HG02938 (cell line): Measurements from ENCODE around the gene HOXA4.

Experiments
- ATAC-seq: cut with Tn5 transposase; IDR thresholded peaks from one replicate; pipeline ENCODE4 v1.9.1; 2021; ENCODE audit warnings: mild to moderate bottlenecking, moderate library complexity; ENCODE audit not compliant: unreplicated experiment

HOXA4 gene

DNA sequence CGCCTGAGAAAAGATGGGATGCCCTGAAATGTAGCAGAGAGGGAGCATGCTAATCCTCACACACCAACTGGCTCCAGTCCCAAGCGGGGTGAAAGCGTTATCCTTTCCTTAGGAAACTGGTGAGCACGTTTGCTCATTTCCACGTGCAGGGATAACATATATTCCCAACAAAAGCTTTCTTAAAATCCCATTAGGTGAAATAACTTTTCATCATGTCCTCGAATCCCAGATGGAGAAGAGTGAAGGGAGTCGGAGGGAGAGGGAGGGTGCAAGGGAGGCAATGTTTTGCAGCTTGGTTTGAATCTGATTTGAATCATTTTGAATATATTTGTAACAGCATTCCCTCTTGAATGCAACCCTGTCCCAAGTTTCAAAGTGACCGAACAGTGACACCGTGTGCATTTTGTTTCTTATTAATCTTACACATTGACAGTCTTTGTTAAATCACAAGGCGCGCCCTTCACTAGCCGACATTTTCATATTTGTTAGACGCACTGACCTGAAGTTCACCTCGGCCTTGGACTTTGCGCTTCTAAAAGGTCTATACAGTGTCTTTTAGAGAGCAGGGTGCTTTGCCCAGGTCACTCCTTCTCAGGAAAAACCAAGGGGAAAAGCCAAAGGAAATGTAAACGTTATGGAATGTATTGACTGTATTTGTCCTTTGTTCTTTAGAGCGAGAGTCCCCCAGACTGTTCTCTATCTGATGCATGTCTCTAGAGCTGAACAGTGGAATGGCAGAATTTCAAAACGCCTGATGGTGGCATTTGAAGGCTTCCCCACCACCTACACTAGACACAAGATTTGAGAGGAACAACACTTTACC, 3.1 kb upstream of the HOXA4 start:
- ATAC-seq: no peak

DNA sequence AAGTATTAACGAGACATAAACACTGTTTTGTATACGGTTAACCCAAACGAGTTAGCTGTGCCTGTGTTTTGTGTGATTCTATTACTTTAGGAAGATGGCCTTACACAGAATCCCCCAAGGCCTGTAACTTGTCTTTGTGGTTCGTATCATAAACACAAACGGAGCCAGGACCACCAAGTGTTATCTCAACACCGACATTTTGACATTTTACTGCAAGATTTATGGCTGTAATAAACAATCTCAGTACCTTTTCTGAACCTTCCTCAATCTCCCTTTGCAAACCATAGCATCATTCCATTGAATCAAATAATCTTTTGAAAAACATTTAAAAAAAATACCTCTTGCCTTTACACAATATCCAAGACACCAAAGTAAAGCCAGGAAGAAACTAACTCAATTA, 2.4 kb upstream of the HOXA4 start:
- ATAC-seq: no peak

DNA sequence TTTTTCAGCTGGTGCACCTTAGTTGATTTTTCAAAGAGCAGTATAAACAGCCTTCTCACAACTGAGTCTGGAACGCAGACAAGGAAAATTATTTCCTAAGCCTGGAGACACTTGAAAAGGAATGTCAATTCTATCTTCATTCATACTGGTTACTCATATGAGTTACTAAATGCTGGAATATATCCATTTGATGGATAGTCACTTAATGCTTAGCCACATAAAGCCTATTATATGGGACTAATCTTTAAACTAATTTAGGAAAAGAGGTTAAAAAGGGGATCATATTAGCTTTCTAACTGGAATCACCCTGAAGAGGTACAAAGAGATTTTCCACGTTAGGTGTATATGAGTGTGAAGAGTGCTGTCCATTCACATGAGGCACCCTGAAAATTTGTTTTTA, 1.7 kb upstream of the HOXA4 start:
- ATAC-seq: no peak

DNA sequence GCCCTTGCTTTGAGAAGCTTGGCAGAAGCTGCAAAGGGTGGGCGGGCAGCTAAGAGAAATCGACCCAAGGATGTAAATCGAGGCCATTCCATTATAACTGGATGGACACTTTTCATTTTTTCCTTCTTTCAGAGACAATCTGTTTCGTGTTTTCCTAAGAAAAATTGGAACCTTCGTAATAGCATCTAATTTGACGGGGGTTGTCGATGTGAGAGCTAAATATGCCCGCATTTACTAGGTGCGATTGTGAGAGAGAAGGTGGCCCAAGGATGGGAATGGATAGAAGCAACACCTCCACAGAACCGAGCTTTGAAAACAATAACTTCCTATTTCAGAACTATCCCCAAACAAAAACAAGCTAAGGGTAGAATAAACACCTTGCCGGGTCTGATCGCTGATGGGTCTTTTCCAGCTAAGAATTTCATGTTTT, 848 bp upstream of the HOXA4 start:
- no peak for ATAC-seq

DNA sequence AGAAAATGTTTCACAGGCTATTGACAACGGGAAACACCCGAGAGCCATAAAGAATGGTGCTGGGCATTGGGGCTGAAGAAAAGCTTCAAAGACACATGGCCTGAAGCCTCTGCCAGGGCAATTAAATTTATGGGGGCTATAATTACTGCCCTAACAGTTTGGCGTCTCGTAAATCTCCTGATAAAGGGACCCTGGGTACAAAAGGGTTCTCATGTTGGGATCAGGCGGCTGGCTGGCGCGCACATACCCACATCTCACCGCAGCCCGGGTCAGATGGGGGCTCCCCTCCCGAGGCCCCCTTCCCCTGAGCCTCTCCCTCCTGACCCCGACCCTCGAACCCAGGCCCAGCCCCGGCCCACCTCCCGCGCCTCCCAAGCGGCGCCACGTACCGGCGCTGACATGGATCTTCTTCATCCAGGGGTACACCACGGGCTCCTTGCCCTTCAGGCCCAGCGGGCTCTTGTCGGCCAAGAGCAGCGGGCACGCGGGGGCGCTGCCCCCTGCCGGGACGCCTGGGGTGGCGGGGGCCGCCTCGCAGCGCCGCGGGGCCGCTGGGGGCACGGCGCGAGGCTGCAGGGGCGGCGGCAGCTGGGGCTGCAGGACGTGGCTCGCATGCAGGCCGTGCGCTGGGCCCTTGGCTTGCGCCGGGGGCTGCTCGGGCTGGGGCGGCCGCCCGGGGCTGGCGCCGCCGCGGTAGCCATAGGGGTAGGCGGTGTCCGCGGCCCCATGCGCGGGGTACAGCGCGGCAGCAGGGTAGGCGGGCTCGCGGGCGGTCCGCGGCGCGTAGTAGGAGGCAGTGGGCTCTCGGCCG, 623 bp downstream of the HOXA4 start:
- ATAC-seq: no peak

DNA sequence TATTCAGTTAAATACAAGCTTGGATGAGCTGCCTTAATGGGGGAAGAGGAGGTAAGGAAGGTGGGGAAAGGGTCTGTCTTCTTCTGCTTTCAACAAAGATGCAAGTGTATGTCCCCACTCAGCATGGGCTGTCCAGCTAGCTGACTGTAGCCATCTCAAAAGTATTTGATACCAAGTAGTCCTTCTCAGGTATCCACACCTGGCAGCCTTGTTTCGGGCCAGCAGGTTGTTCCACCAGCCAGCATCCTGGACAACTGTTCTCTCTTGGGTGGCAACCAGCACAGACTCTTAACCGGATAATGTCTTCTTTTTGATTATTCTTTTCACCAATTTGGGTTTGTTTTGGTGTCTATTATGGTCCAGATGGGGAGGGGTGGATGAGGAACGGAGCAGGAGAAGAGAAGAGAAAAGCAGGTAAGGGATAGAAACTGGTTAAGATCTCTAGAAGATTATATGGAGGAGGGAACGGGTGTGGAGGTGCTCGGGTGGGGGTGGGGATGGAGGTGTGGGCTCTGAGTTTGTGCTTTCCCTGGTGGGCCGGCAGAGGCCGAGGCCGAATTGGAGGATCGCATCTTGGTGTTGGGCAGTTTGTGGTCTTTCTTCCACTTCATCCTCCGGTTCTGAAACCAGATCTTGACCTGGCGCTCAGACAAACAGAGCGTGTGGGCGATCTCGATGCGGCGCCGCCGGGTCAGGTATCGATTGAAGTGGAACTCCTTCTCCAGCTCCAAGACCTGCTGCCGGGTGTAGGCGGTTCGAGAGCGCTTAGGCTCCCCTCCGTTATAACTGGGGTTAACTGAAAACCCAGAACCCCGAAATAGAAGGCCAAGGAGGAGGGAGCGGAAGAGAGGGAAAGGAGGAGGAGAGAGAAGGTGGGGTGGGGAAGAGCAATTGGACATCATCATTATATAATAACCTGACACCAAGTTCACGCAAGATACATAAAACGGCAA, 1.5 kb downstream of the HOXA4 start:
- no peak for ATAC-seq

DNA sequence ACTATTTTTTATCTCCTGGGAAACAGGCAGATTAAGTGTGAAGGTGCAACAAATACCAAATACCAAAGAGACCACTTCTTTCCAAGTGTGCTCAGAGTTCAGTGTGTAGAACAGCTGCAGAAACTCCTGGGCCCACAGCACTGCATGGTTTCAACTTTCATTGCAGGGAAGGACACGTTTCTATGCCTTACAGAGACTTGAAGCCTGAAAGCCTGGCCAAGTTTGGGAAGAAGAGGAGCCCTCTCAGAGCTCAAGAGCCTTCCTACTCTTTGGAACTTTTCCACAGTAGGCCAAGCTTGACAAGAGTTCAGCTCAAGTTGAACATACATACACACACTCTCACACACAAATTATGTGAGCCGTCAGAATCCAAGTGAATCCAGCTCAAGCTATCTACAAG, 2.5 kb downstream of the HOXA4 start:
- no peak for ATAC-seq

DNA sequence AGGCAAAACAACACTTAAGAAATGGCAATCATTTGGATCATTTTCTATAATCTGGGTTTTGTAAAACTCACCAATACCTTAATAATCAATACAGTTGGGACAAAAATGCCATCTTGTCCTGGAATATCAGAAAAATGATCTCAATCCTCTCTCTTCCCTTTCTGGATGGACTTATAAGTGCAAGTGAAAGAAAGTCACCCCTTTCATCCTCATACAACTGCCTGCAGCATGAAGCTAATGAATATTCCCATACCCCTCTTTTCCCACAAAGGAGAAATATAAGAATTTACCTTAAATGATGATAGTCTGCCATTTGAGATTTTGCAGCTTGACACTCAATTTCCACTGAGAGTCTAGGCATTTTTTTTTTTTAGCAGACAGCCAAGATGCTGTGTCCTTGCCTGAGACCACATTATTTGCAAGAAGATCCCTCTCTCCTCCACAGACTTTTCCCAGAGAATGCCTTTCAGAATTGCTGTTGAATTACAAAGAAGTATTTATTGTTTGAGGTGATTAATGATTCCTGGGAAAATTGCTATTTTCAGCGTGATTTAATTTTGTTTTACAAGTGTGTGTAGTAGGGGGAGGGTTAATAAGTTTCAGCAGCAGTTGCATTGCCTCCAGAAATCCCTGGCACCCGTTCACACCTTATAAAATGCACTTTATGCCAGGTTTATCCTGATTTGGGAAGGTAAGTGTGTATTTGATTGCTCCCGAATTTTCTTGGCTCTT, 3.8 kb downstream of the HOXA4 start:
- no peak for ATAC-seq

DNA sequence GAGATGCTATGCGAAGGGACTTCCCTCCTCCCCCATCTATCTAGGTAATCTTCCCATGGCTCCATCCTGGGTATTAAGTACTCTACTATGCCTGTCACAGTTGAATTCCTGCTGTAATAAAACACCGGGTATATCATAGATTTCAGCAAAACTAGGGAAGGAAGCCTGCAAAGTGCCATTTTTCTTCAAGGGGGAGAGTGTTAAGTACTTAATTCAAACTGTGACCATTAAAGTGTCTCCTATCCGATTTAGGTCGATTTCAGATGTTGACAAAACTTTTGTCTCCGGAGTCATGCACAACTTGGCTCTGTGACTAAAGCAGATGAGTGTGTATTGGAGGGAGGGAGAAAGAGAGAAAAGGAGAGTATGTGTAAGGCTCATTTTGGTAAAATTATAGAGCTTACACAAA, 4.6 kb downstream of the HOXA4 start:
- ATAC-seq: no peak

DNA sequence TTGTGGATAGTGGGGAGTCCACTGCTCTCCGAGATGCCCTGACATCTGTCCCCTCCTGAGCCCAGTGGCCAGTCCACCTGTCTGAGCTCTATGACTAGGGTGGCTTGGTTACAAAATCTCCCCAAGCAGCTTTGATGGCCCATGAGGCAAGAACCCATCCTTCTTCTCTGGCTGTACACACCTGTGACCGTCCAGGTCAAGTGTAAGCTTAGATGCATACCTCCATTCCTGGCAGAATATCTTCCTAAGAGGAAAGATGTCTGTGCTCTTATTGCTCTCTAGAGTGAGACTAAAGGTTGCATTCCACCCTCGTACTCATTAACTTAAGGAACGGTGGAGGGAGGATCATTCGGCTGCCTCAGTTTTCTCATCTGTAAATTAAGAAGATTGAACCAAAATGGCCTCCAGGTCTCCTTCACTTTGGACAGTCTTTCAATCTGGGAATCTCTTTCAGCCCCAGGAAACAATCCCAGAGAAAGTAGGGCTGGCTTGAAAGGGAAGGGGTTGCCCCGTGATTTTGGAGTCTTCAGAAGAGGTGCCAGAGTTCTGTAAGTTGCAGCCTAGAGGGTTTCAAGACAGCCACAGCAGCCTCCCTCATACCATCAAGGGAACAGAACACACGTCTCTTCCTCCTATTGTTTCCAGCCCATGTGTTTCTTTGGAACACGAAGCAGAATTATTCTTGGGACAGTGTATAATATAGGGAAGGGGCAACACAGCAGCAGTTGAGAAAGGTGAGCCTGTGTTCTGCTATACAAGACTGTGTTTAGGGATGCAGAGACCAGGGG, 5.5 kb downstream of the HOXA4 start:
- no peak for ATAC-seq

DNA sequence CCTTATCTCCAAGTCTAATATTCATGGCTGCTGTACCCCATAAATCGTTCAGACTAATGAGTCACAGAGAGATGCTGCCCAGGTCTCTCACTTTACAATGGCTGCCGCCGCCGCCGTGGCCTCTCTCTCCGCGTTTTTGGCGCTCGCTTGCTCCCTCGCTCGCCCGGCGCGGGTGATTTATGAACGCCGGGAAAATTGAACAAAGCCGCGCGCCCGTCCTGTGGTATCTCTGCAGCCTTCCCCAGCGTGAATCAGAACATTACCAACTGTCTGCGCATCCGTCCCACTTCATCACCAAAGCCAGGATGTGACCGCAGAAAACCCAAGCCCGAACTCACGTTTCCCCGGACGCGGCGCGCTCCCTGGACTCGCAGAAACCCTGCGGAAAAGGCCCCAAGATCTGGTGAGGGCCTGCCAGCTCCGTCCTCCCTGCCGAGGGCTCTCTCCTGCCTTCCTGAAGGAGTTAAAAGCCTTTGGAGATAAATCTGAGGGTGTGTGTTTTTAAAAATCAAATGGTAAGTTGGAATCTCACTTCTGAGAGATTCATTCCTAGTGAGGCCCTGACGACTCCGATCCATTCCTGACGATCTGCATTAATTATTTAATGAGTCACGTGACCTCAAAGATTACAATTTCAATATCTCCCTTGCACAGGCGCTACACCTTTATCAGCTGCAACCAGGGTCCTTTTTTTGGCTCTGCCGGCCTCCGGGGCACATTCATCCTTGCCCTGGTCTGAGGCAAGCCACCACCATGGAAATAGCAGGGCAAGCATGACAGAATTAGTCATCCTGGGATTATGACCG, 6.3 kb downstream of the HOXA4 start:
- ATAC-seq: no peak

DNA sequence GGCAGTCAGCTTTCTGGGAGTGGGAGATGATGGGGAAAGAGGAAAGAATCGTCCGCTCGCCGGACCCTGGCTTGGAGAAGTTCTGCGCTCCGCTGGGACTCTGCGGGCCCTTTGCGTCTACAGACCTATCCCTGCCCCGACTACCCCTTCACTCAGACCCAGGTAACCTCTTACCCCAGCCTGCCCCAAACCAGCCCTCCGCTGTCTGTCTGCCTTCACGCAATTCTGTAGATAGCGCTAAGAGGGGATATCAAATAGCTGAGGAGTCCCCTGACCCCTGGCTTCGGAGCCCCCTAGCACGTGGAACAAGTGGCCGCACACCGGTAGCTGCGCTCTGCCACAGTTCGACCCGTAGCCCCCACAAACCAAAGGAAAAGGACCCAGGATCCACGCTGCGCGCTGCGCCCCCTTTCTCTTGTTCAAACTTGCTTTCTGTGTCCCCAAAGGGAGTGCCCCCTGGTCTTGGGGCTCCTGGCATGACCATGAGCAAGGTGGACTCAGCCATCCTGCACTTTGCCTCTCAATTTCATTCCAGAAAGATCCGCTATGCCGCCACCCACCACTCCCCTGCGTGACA, 7.0 kb downstream of the HOXA4 start:
- ATAC-seq: no peak

DNA sequence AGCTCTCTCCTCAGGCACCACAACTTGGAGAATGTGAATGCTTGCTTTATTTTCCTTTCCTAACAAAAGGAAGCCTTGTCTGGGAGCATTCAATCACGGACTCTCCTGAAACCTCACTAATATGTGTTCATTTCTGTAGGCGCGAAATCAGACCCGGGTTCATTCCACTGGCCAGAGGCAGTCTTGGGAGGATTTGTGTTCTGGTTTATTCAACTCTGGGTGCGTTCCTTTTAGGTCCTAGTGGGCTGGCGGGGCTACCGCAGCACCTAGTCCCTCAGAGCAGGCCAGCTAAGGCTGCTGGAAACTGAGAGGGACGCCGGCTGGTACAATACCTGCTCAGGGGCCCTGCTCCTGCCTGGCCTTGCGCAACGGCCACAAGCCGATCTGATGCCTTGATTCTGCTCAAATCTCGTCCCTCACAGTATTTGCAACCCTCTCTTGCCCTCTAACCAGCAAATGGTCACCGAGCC, 7.5 kb downstream of the HOXA4 start:
- ATAC-seq: no peak

DNA sequence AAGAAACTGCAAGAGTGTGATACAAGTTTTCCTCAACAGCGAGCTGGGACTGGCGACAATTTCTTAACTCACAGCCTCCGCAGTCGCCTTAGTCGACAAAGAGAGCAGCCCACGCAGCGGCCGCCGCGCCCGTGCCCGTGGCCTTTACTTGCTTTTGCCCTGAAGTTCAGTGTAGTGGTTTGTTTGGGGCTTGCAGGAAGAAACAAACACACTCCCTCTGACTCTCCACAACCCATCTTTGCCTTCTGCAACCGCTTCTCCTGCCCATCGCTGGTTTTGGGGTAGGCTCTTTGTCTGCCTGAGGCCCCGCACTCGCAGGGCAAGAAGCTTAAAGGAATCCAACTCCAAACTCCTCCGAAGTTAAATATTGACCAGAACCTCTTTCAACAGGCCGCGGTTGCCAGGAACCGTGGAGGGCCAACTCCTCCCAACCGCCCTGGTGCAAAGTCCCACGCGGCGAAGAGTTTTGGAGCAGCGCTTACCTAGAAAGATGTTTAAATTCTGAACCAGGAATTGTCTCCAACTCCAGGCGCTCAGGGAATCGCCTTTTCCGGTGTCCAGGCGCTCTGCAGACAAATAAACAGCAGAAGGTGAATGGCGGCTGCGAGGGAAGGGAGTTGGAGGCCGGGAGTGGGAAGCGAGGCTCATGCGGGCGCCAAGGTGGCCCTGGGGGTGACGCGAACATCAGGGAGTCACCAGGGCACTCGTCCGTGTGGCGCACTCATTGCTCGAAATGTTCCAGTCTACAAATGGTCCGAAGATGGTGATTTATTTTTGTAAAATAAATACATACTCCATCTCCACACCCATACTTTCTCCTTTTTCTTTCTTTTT, 8.3 kb downstream of the HOXA4 start:
- ATAC-seq: no peak

DNA sequence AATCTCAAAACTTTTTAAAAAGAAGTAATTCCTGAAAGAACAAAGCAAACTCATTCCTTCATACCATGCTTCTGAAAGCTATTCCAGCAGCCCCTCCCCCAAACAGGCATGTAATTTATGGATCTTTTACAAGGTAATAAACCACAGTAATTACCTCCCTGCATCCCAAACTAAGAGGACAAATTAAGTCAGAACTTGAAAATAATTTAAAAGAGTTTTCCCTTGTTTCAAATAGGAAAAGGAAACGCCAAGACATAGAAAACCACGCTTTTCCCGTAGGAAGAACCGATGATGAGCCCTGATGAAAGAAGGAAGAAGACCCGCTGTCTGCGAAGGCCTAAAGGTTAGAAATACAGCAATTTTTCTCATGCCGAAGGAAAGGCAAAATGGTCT, 8.9 kb downstream of the HOXA4 start:
- no peak for ATAC-seq

DNA sequence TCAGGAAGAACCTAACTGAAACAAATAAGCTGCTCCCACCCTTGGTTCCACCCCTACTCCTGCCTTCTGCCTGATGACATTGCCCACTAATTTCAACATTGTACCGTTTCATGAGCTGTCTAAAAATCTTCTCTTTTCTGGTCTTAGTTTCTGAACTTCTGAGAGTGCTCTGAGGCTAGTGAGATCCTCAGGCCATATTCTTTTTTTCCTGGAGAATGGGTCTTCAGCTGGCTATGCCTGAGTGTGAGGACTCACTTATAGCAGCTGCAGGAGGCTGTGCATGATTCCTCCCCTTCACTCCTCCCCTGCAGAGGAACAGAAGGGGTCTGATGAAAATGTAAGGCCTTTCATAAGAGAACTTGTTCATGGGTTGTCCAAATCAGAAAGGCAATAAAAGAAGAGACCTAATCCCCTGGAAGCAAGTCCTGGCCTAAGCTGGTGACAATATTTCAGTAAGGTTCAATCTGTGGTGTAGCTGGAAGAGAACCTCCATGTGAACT, 11.1 kb downstream of the HOXA4 start:
- no peak for ATAC-seq

DNA sequence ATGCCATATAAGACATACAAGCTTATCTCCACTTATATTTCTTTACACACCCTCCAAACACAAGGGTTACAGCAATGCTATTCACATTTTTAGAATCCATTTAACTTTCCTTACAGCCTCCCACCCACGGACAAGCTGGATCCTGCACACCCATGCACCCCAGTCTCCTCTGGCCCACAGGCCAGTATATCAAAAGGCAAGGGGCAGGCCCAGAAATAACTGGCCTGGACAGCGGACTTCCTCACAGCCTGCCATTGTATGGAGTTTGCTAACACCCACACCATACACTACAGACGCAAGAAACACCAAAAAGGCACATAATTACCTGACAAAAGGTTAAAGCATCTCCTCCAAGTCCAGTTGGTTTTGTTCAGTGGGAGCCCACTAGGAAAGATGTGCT, 12.0 kb downstream of the HOXA4 start:
- no peak for ATAC-seq
